Measurements from ENCODE around the gene LYSMD1. TPM values are rescaled to one million over a fixed set of nuclear protein-coding genes. Genes with fewer than 3 reads are reported as not detected.
A peak's percentile ranks its signal among the peaks of the same experiment; 100 is the strongest.
"Not testable (repeated sequence)": the region's sequence is repeated elsewhere in the genome, so short reads cannot be mapped to it uniquely, and the experiment has no call there.

Gene LYSMD1
- total RNA-seq: 1 to 10 TPM; 4.0 to 4.9 TPM

GRCh38 chr1:151165738-151166504, at the start of gene LYSMD1, which contains the start of gene SCNM1:
Gene LYSMD1, minus strand, starts transcription at chr1:151165902. Its CDS starts 644 bp downstream, at chr1:151165258.
Gene SCNM1, plus strand, starts transcription at chr1:151166144. Its CDS starts 9 bp downstream, at chr1:151166153.
- ChIA-PET CTCF (interaction anchor here (0.6 to 3.4 kb wide), 2 partner anchors 10 to 582 kb away, joined by 6 to 13 read pairs; partner anchors contain the start of gene TNFAIP8L2), POLR2A (interaction anchor here (0.9 kb wide), 1 partner anchor 9 kb away, joined by 3 read pairs; the partner anchor contains the start of gene TNFAIP8L2)
- Mint-ChIP-seq H3K4me1 (peaks cover 60% of the 10 kb centered on the region), H3K36me3 (ENCODE audit: low read depth) (peaks cover 69% of the 10 kb centered on the region), H3K4me3 (peak within 1 kb of the TSS; percentile 93), H3K27me3 (no peaks in the 10 kb centered on the region), H3K27ac (peak within 1 kb of the TSS; percentile 92), H3K9me3 (no peaks in the 10 kb centered on the region)
- peak; percentile 99 for DNase-seq

- CTCF ChIA-PET: no interaction called here
- Mint-ChIP-seq H3K36me3 (ENCODE audit: low read depth) (peaks cover 26% of the 10 kb centered on the region), H3K27me3 (no peaks in the 10 kb centered on the region), H3K9me3 (no peaks in the 10 kb centered on the region), H3K4me3 (no peak overlapping the region), H3K4me1 (peaks cover 44% of the 10 kb centered on the region), H3K27ac (no peak overlapping the region)
- DNase-seq: no peak
- POLR2A ChIA-PET: no interaction called here
Observed at GRCh38 chr1:151213560-151213959, 47.9 kb upstream of the LYSMD1 start.

GRCh38 chr1:151211972-151212705, 46.4 kb upstream of the LYSMD1 start:
- Mint-ChIP-seq H3K4me1 (peaks cover 43% of the 10 kb centered on the region), H3K9me3 (no peaks in the 10 kb centered on the region), H3K4me3 (peak overlapping the region; percentile 53), H3K36me3 (ENCODE audit: low read depth) (peaks cover 31% of the 10 kb centered on the region), H3K27ac (peak overlapping the region; percentile 86), H3K27me3 (no peaks in the 10 kb centered on the region)
- CTCF ChIA-PET: interaction anchor here (0.6 to 2.3 kb wide), 7 partner anchors 10 to 187 kb away, joined by 3 to 7 read pairs (median 3); partner anchors contain the start of genes PI4KB and PSMB4
- POLR2A ChIA-PET: interaction anchor here (0.7 kb wide), 1 partner anchor 65 kb away, joined by 3 read pairs; no protein-coding TSS in a partner anchor
- DNase-seq: peak; percentile 44

- no peaks in the 10 kb centered on the region for H3K9me3 Mint-ChIP-seq
- H3K27me3 Mint-ChIP-seq: no peaks in the 10 kb centered on the region
- H3K4me1 Mint-ChIP-seq: peaks cover 42% of the 10 kb centered on the region
- H3K27ac Mint-ChIP-seq: peak overlapping the region; percentile 86
- CTCF ChIA-PET: interaction anchor here (0.7 to 2.3 kb wide), 2 partner anchors 9 to 16 kb away, joined by 3 to 7 read pairs; no protein-coding TSS in a partner anchor
- POLR2A ChIA-PET: no interaction called here
- no peak overlapping the region for H3K4me3 Mint-ChIP-seq
- DNase-seq: no peak
- peaks cover 37% of the 10 kb centered on the region for H3K36me3 Mint-ChIP-seq (ENCODE audit: low read depth)
Observed at GRCh38 chr1:151210830-151211229, 45.1 kb upstream of the LYSMD1 start.

- POLR2A ChIA-PET, H3K9me3 Mint-ChIP-seq, H3K27me3 Mint-ChIP-seq, DNase-seq, H3K27ac Mint-ChIP-seq, H3K4me3 Mint-ChIP-seq, CTCF ChIA-PET: not testable (repeated sequence)
- H3K36me3 Mint-ChIP-seq (ENCODE audit: low read depth): peaks cover 34% of the 10 kb centered on the region
- H3K4me1 Mint-ChIP-seq: peaks cover 40% of the 10 kb centered on the region
Observed at GRCh38 chr1:151205381-151205965, 39.8 kb upstream of the LYSMD1 start.

- Mint-ChIP-seq H3K27me3 (no peaks in the 10 kb centered on the region), H3K4me1 (peaks cover 51% of the 10 kb centered on the region), H3K4me3 (peak overlapping the region; percentile 100), H3K36me3 (ENCODE audit: low read depth) (peaks cover 28% of the 10 kb centered on the region), H3K9me3 (no peaks in the 10 kb centered on the region), H3K27ac (peak overlapping the region; percentile 93)
- ChIA-PET POLR2A (interaction anchor here (0.6 kb wide), 1 partner anchor 833 kb away, joined by 3 read pairs; no protein-coding TSS in a partner anchor), CTCF (interaction anchor here (0.6 to 1.3 kb wide), 2 partner anchors 36 to 97 kb away, joined by 5 to 7 read pairs; no protein-coding TSS in a partner anchor)
- no peak for DNase-seq
Observed at GRCh38 chr1:151199873-151200581, 34.3 kb upstream of the LYSMD1 start.

- Mint-ChIP-seq H3K4me3 (peak within 1 kb of the TSS; percentile 100), H3K9me3 (no peaks in the 10 kb centered on the region), H3K4me1 (peaks cover 40% of the 10 kb centered on the region), H3K36me3 (ENCODE audit: low read depth) (peaks cover 26% of the 10 kb centered on the region), H3K27me3 (peaks cover 4% of the 10 kb centered on the region), H3K27ac (peak within 1 kb of the TSS; percentile 93)
- ChIA-PET CTCF (interaction anchor here (0.9 to 1.3 kb wide), 2 partner anchors 19 to 38 kb away, joined by 3 to 5 read pairs; no protein-coding TSS in a partner anchor), POLR2A (no interaction called here)
- DNase-seq: peak; percentile 100
Observed at GRCh38 chr1:151198254-151199127, 32.8 kb upstream of the LYSMD1 start, which contains the start of gene PIP5K1A. Gene PIP5K1A, plus strand, starts transcription at chr1:151198552. Its CDS starts 445 bp downstream, at chr1:151198997.

GRCh38 chr1:151197863-151198253, 32.2 kb upstream of the LYSMD1 start:
- ChIA-PET CTCF (no interaction called here), POLR2A (no interaction called here)
- DNase-seq: no peak
- H3K27ac Mint-ChIP-seq: peak overlapping the region; percentile 93
- peaks cover 4% of the 10 kb centered on the region for H3K27me3 Mint-ChIP-seq
- H3K4me1 Mint-ChIP-seq: peaks cover 38% of the 10 kb centered on the region
- peaks cover 24% of the 10 kb centered on the region for H3K36me3 Mint-ChIP-seq (ENCODE audit: low read depth)
- H3K4me3 Mint-ChIP-seq: peak overlapping the region; percentile 100
- no peaks in the 10 kb centered on the region for H3K9me3 Mint-ChIP-seq

GRCh38 chr1:151196292-151196800, 30.6 kb upstream of the LYSMD1 start:
- ChIA-PET CTCF (interaction anchor here (0.7 to 1.4 kb wide), 4 partner anchors 22 to 1288 kb away, joined by 3 to 4 read pairs (median 4); no protein-coding TSS in a partner anchor), POLR2A (no interaction called here)
- H3K27me3 Mint-ChIP-seq: peaks cover 7% of the 10 kb centered on the region
- peak overlapping the region; percentile 71 for H3K27ac Mint-ChIP-seq
- peak; percentile 79 for DNase-seq
- peaks cover 29% of the 10 kb centered on the region for H3K4me1 Mint-ChIP-seq
- no peaks in the 10 kb centered on the region for H3K9me3 Mint-ChIP-seq
- H3K36me3 Mint-ChIP-seq (ENCODE audit: low read depth): peaks cover 17% of the 10 kb centered on the region
- H3K4me3 Mint-ChIP-seq: peak overlapping the region; percentile 38

- DNase-seq, H3K4me3 Mint-ChIP-seq, H3K27ac Mint-ChIP-seq, H3K27me3 Mint-ChIP-seq, H3K9me3 Mint-ChIP-seq, POLR2A ChIA-PET: not testable (repeated sequence)
- Mint-ChIP-seq H3K36me3 (ENCODE audit: low read depth) (peaks cover 14% of the 10 kb centered on the region), H3K4me1 (peaks cover 29% of the 10 kb centered on the region)
- CTCF ChIA-PET: interaction anchor here (1.1 to 1.6 kb wide), 3 partner anchors 34 to 138 kb away, joined by 3 to 4 read pairs (median 4); no protein-coding TSS in a partner anchor
Observed at GRCh38 chr1:151194894-151195594, 29.3 kb upstream of the LYSMD1 start.

Data from activated CD4-positive, alpha-beta T cell treated with anti-CD3 and anti-CD28 coated beads, Interleukin-2, amount 10 ng/mL, durations not matched to agents 7 days and 5 days (primary cell).